Lower lobe of right lung (tissue), 2 donors: Measurements from ENCODE around the gene NUDCD2. TPM values are rescaled to one million over a fixed set of nuclear protein-coding genes. Genes with fewer than 3 reads are reported as not detected.
"Not testable (repeated sequence)": the region's sequence is repeated elsewhere in the genome, so short reads cannot be mapped to it uniquely, and the experiment has no call there.

Source experiments
- ATAC-seq, 2 donors: fragments of 200-7000 bp; cut with Tn5 transposase; one replicate each; pipeline ENCODE4 v1.9.1; 2020 to 2022; ENCODE audit warnings: mild to moderate bottlenecking in 2 of 2, moderate library complexity in 2 of 2
- DNase-seq: peaks from one replicate; pipeline ENCODE4 v3.0.0-alpha.2; 2020
- H3K27ac ChIP-seq: fragments of 200-600 bp; one replicate; pipeline ENCODE4 v1.8.0; 2022
- H3K27me3 ChIP-seq: fragments of 200-600 bp; one replicate; pipeline ENCODE4 v1.8.0; 2022; ENCODE audit warnings: low read depth
- H3K36me3 ChIP-seq: fragments of 200-600 bp; one replicate; pipeline ENCODE4 v1.8.0; 2022; ENCODE audit warnings: mild to moderate bottlenecking
- H3K4me1 ChIP-seq: fragments of 200-600 bp; one replicate; pipeline ENCODE4 v1.8.0; 2022
- H3K4me3 ChIP-seq: fragments of 200-600 bp; one replicate; pipeline ENCODE4 v1.8.0; 2022; ENCODE audit warnings: mild to moderate bottlenecking
- H3K9me3 ChIP-seq: fragments of 200-600 bp; one replicate; pipeline ENCODE4 v1.8.0; 2022
- CTCF ChIP-seq: fragments of 200-600 bp; IDR thresholded peaks from one replicate; pipeline ENCODE4 v1.8.0; 2022; ENCODE audit warnings: antibody characterized with exemption, mild to moderate bottlenecking
- intact Hi-C: fragments of 100-400 bp; cut with DNase I; formaldehyde crosslinking; loops from one replicate; pipeline ENCODE4 v1.11.0; 2022
- total RNA-seq: library from RNA; stranded (reverse); fragmentation: NEBNext Ultra II Directional; extraction: Animal tissue kit (Norgen Biotek cat#: 25700); gene quantifications from one replicate; pipeline ENCODE4 v1.2.1, GENCODE V29; 2021
- donor health status: DM: no; HTN: yes; CAD: no; lungs with severe emphysema.

Gene NUDCD2
- total RNA-seq, 1 donor from 2014 or later, result 18.0 TPM

GRCh38 chr5:163436515-163436914, 23.4 kb downstream of the NUDCD2 start:
- peak overlapping the region; percentile 77 for H3K4me3 ChIP-seq
- H3K36me3 ChIP-seq, result peaks cover 10% of the 10 kb centered on the region
- no peaks in the 10 kb centered on the region for H3K27me3 ChIP-seq
- DNase-seq (no peak), ATAC-seq (no peak)
- peak overlapping the region; percentile 86 for H3K27ac ChIP-seq
- no peaks in the 10 kb centered on the region for H3K9me3 ChIP-seq
- intact Hi-C loops, result no loop called here
- no peak for TF ChIP-seq CTCF
- H3K4me1 ChIP-seq, result peaks cover 33% of the 10 kb centered on the region

- peaks cover 13% of the 10 kb centered on the region for H3K4me1 ChIP-seq
- H3K36me3 ChIP-seq, result no peaks in the 10 kb centered on the region
- H3K27ac ChIP-seq, result no peak overlapping the region
- TF ChIP-seq CTCF, result no peak
- DNase-seq (no peak), ATAC-seq (no peak)
- H3K27me3 ChIP-seq, result no peaks in the 10 kb centered on the region
- intact Hi-C loops, result no loop called here
- H3K4me3 ChIP-seq, result no peak overlapping the region
- no peaks in the 10 kb centered on the region for H3K9me3 ChIP-seq
These were observed 25.5 kb downstream of the NUDCD2 start for GRCh38 chr5:163434401-163434866.

- Histone ChIP-seq H3K27ac (no peak overlapping the region), H3K36me3 (no peaks in the 10 kb centered on the region), H3K27me3 (no peaks in the 10 kb centered on the region), H3K9me3 (no peaks in the 10 kb centered on the region), H3K4me3 (no peak overlapping the region), H3K4me1 (peaks cover 2% of the 10 kb centered on the region)
- DNase-seq (no peak), ATAC-seq (no peak)
- no peak for TF ChIP-seq CTCF
- intact Hi-C loops, result no loop called here
These were observed 26.6 kb downstream of the NUDCD2 start for GRCh38 chr5:163433271-163433670.

GRCh38 chr5:163432544-163432943, 27.4 kb downstream of the NUDCD2 start:
- no peak for TF ChIP-seq CTCF
- Histone ChIP-seq H3K4me1 (no peaks in the 10 kb centered on the region), H3K9me3 (no peaks in the 10 kb centered on the region), H3K4me3 (no peak overlapping the region), H3K36me3 (no peaks in the 10 kb centered on the region), H3K27ac (no peak overlapping the region), H3K27me3 (no peaks in the 10 kb centered on the region)
- intact Hi-C loops, result no loop called here
- no peak for DNase-seq
- no peak for ATAC-seq

- H3K36me3 ChIP-seq, H3K4me3 ChIP-seq, H3K27me3 ChIP-seq, H3K4me1 ChIP-seq, ATAC-seq, H3K9me3 ChIP-seq, DNase-seq, H3K27ac ChIP-seq, intact Hi-C loops: not testable (repeated sequence)
These were observed 33.8 kb downstream of the NUDCD2 start for GRCh38 chr5:163426128-163426527.

- TF ChIP-seq CTCF, result no peak
- intact Hi-C loops, result no loop called here
- H3K36me3 ChIP-seq, result no peaks in the 10 kb centered on the region
- no peak overlapping the region for H3K27ac ChIP-seq
- no peaks in the 10 kb centered on the region for H3K4me1 ChIP-seq
- no peaks in the 10 kb centered on the region for H3K9me3 ChIP-seq
- H3K4me3 ChIP-seq, result no peak overlapping the region
- DNase-seq, result no peak
- no peaks in the 10 kb centered on the region for H3K27me3 ChIP-seq
- no peak for ATAC-seq
These were observed 35.1 kb downstream of the NUDCD2 start for GRCh38 chr5:163424836-163425235.

GRCh38 chr5:163415673-163416072, 44.2 kb downstream of the NUDCD2 start:
- ATAC-seq, DNase-seq, H3K36me3 ChIP-seq, H3K9me3 ChIP-seq, intact Hi-C loops, H3K27ac ChIP-seq, H3K4me3 ChIP-seq, H3K27me3 ChIP-seq, H3K4me1 ChIP-seq: not testable (repeated sequence)
